Glutamatergic neuron (in vitro differentiated cells): ENCODE measurements around the gene SDSL. TPM values are rescaled to one million over a fixed set of nuclear protein-coding genes. Genes with fewer than 3 reads are reported as not detected.

Source experiments
- DNase-seq: peaks from one replicate; pipeline ENCODE4 v3.0.0; 2022
- H3K27ac Mint-ChIP-seq: one replicate; pipeline ENCODE4 v1.8.0; 2020; ENCODE audit warnings: mild to moderate bottlenecking, mixed read lengths, inconsistent platforms; ENCODE audit not compliant: unreplicated experiment
- H3K27me3 Mint-ChIP-seq: one replicate; pipeline ENCODE4 v1.8.0; 2020; ENCODE audit warnings: mild to moderate bottlenecking, moderate library complexity, mixed read lengths, inconsistent platforms; ENCODE audit not compliant: unreplicated experiment
- H3K36me3 Mint-ChIP-seq: one replicate; pipeline ENCODE4 v1.8.0; 2020; ENCODE audit warnings: mild to moderate bottlenecking, mixed read lengths, inconsistent platforms; ENCODE audit not compliant: unreplicated experiment
- H3K4me1 Mint-ChIP-seq: one replicate; pipeline ENCODE4 v1.8.0; 2020; ENCODE audit warnings: mild to moderate bottlenecking, low read depth, mixed read lengths, inconsistent platforms; ENCODE audit not compliant: unreplicated experiment
- H3K4me3 Mint-ChIP-seq: one replicate; pipeline ENCODE4 v1.8.0; 2020; ENCODE audit warnings: mild to moderate bottlenecking, mixed read lengths, inconsistent platforms; ENCODE audit not compliant: unreplicated experiment
- H3K9me3 Mint-ChIP-seq: one replicate; pipeline ENCODE4 v1.8.0; 2020; ENCODE audit warnings: mild to moderate bottlenecking, moderate library complexity, mixed read lengths, inconsistent platforms; ENCODE audit not compliant: unreplicated experiment
- total RNA-seq: library from RNA; stranded (reverse); fragmentation: NEBNext Ultra II Directional; extraction: Animal tissue kit (Norgen Biotek cat#: 25700); gene quantifications from one replicate; pipeline ENCODE4 v1.2.1, GENCODE V29; 2021; ENCODE audit not compliant: unreplicated experiment
- TF ChIP-seq, protein P1 (sequence below): fragments of 200-600 bp; sonication (generic); IDR thresholded peaks from one replicate; pipeline ENCODE4 v1.5.0; 2021; ENCODE audit not compliant: partially characterized antibody, unreplicated experiment

The SDSL gene
- total RNA-seq, 1 donor from 2014 or later = 0.74 TPM

GRCh38 chr12:113445544-113446171 lies 23.5 kb downstream of the SDSL start:
- no peak overlapping the region for H3K4me3 Mint-ChIP-seq
- H3K36me3 Mint-ChIP-seq = peaks cover 6% of the 10 kb centered on the region
- DNase-seq = no peak
- H3K9me3 Mint-ChIP-seq = peaks cover 2% of the 10 kb centered on the region
- H3K27ac Mint-ChIP-seq = no peak overlapping the region
- TF ChIP-seq, protein P1, sequence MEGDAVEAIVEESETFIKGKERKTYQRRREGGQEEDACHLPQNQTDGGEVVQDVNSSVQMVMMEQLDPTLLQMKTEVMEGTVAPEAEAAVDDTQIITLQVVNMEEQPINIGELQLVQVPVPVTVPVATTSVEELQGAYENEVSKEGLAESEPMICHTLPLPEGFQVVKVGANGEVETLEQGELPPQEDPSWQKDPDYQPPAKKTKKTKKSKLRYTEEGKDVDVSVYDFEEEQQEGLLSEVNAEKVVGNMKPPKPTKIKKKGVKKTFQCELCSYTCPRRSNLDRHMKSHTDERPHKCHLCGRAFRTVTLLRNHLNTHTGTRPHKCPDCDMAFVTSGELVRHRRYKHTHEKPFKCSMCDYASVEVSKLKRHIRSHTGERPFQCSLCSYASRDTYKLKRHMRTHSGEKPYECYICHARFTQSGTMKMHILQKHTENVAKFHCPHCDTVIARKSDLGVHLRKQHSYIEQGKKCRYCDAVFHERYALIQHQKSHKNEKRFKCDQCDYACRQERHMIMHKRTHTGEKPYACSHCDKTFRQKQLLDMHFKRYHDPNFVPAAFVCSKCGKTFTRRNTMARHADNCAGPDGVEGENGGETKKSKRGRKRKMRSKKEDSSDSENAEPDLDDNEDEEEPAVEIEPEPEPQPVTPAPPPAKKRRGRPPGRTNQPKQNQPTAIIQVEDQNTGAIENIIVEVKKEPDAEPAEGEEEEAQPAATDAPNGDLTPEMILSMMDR = no peak
- H3K4me1 Mint-ChIP-seq = no peaks in the 10 kb centered on the region
- peaks cover 2% of the 10 kb centered on the region for H3K27me3 Mint-ChIP-seq

- H3K27me3 Mint-ChIP-seq = peaks cover 2% of the 10 kb centered on the region
- peaks cover 2% of the 10 kb centered on the region for H3K9me3 Mint-ChIP-seq
- no peak overlapping the region for H3K4me3 Mint-ChIP-seq
- DNase-seq = no peak
- H3K27ac Mint-ChIP-seq = no peak overlapping the region
- H3K4me1 Mint-ChIP-seq = no peaks in the 10 kb centered on the region
- TF ChIP-seq, protein P1 = no peak
- peaks cover 6% of the 10 kb centered on the region for H3K36me3 Mint-ChIP-seq
Measured at GRCh38 chr12:113448873-113449272, 26.7 kb downstream of the SDSL start.

- Mint-ChIP-seq H3K27me3 (peaks cover 2% of the 10 kb centered on the region), H3K9me3 (peaks cover 2% of the 10 kb centered on the region), H3K4me1 (no peaks in the 10 kb centered on the region), H3K4me3 (no peak overlapping the region), H3K27ac (no peak overlapping the region), H3K36me3 (peaks cover 6% of the 10 kb centered on the region)
- TF ChIP-seq, protein P1 = no peak
- no peak for DNase-seq
Measured at GRCh38 chr12:113449299-113449698, 27.1 kb downstream of the SDSL start.

- peaks cover 2% of the 10 kb centered on the region for H3K27me3 Mint-ChIP-seq
- TF ChIP-seq, protein P1 = no peak
- H3K4me1 Mint-ChIP-seq = no peaks in the 10 kb centered on the region
- H3K9me3 Mint-ChIP-seq = peaks cover 2% of the 10 kb centered on the region
- no peak overlapping the region for H3K27ac Mint-ChIP-seq
- no peak overlapping the region for H3K4me3 Mint-ChIP-seq
- no peak for DNase-seq
- H3K36me3 Mint-ChIP-seq = peaks cover 6% of the 10 kb centered on the region
Measured at GRCh38 chr12:113449839-113450238, 27.7 kb downstream of the SDSL start.

DNA sequence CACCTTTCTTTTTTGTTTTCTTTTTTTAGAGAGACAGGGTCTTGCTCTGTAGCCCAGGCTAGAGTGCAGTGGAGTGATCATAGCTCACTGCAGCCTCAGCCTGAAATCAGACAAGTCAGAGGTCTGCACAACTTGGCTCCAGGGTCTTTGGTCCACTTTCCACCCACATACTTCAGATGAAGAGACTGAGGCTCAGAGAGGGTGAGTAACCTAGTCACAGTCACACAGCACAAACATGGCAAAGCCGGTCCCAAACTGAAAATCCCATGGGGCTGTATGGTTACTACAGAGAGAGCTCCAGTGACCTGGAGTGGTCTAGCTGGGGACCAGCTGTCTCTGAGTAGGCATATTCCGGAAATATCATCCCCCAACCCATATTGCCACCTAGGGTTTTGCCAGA lies 30.3 kb downstream of the SDSL start:
- H3K9me3 Mint-ChIP-seq = no peaks in the 10 kb centered on the region
- TF ChIP-seq, protein P1 = no peak

More for the DNA sequence above, 30.3 kb downstream of the SDSL start:
- Mint-ChIP-seq H3K27ac (no peak overlapping the region), H3K36me3 (no peaks in the 10 kb centered on the region), H3K4me1 (no peaks in the 10 kb centered on the region), H3K4me3 (no peak overlapping the region), H3K27me3 (peaks cover 4% of the 10 kb centered on the region)
- DNase-seq = no peak
